HCEC 1CT (cell line): ENCODE measurements around the gene CDH13.
A peak's percentile ranks its signal among the peaks of the same experiment; 100 is the strongest.
"Not testable (repeated sequence)": the region's sequence is repeated elsewhere in the genome, so short reads cannot be mapped to it uniquely, and the experiment has no call there.

Source experiments
- DNase-seq: peaks from one replicate; pipeline ENCODE4 v3.0.0-alpha.2; 2017

CDH13 gene

GRCh38 chr16:82899731-82900450, 273.1 kb downstream of the CDH13 start:
- DNase-seq: no peak

DNA sequence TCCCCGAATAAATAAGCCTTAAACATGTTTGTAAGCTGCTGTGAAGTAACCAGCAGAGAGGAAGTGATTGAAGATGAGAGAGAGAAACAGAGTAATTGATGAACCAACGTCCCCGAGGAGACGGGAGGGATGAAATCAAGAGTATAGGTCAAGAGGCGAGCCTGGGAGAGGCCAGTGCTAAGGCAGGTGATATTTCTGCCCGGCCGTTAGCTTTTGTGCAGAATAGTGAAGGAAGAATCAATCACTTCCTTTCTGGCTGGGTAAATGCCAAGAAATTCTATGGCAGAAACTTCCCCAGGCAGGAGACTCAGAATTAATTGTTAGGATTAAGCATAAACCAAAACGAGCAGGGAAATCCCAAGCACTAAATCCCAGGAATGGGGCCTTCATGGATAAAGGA, 273.8 kb downstream of the CDH13 start:
- no peak for DNase-seq

GRCh38 chr16:82911925-82912324, 285.2 kb downstream of the CDH13 start:
- DNase-seq: no peak

DNA sequence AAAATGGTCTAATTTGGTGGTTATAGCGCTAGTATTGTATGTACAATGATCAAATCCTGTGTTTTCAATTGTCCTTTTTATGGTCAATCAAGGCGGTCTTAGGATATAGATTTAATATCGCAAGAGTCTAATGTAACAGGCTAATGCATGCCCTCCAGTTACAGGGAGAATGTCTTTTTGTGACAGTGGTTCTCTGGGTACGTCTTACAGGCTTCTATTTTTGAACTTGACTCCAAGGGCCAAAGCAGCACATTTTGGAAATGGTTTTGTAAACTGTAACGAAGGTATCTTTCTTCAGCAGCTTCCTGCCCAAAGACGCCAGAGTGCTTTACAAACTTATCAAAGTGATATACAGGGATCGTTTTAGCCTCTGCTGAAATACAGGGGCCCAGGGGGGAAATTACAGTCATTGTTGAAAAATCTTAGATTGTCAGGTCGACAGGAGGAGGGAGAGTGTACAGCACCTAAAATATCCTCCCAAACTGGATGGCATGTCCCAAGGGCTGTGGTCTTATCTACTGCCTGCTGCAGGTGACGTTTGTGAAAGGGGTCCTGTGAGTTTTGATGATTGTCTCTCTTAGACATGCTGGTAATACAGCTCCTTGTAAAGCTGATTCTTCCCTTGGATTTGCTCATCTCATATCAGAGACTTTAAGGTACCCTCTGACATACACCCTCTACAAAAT, 288.5 kb downstream of the CDH13 start:
- no peak for DNase-seq

DNA sequence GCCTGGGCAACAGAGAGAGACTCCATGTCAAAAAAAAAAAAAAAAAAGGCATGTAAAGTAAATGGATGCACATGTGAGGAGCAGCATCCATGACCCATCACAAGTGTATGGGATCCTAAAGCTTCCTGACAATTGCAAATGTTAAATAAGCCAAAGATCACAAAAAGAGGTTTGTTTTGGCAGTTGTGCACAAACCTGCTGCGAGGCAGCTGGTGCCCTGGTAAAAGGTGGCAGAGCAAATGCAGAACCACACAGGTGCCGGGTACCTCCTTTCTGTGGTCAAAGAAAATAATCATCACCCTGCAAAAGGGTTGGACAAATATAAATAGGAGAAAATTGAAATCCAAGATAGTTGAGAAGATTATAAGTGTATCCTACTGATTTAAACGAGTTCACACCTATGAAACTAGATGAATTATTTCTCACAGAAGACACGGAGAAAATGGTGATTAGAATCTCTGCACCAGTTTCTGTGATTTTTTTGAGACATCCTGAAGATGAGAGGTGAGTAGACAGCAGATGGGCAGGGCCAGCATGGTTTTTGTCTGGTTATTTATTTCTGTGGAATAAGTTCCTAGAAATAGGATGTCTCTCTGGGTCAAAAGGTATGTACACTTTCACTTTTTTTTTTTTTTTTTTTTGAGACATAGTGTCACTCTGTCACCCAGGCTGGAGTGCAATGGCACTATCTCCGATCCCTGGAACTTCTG, 291.3 kb downstream of the CDH13 start:
- DNase-seq: no peak

GRCh38 chr16:82924075-82924854, 297.5 kb downstream of the CDH13 start:
- no peak for DNase-seq

DNA sequence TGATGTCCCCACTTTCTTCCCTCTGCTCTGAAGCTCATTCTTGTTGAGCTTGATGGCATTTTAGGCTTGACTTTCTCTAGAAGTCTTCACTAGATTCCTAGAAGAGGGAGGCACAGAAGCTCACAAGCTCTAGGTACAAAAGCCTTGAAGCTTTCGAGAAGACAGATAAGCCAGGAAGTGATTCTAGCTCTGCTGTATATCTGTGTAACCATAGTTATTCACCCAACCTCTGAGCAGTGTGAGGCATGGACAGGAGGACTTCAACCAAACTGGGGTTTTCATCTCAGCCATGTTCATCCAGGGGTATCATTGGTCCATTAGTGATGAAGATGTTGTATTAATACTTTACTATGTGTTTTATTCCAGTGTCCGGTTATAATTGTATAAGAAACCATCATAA, 299.7 kb downstream of the CDH13 start:
- DNase-seq: no peak

DNA sequence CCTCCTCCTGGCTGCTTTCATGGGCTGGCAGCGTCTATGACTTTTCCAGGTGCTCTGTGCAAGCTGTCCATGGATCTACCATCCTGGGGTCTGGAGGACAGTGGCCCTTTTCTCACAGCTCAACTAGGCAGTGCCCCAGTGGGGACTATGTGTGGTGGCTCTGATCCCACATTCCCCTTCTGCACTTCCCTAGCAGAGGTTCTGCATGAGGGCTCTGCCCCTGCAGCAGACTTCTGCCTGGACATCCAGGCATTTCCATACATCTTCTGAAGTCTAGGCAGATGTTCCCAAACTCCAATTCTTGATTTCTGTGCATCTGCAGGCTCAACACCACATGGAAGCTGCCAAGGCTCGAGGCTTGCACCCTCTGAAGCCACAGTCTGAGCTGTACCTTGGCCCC, 307.2 kb downstream of the CDH13 start:
- not testable (repeated sequence) for DNase-seq

DNA sequence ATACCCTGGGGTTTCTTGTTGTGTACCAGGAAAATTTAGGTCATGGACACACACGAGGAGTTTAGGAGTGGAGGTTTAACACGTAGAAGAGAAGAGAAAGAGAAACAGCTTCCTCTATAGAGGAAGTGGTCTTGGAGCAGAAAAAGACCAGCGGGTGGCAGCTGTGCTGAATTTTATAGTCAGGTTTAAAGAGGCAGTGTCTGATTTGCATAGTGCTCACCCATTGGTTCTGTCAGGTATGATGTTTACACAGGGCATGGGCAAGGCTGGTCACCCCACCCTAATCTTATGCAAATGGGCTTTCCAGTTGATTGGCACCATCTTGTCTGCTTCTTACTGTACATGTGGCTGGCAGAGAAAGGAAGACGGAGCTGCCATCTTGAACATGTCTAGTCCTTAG, 309.0 kb downstream of the CDH13 start:
- no peak for DNase-seq

GRCh38 chr16:82936941-82937551, 310.3 kb downstream of the CDH13 start:
- peak; percentile 81 for DNase-seq

GRCh38 chr16:82937926-82938520, 311.3 kb downstream of the CDH13 start:
- DNase-seq: no peak

DNA sequence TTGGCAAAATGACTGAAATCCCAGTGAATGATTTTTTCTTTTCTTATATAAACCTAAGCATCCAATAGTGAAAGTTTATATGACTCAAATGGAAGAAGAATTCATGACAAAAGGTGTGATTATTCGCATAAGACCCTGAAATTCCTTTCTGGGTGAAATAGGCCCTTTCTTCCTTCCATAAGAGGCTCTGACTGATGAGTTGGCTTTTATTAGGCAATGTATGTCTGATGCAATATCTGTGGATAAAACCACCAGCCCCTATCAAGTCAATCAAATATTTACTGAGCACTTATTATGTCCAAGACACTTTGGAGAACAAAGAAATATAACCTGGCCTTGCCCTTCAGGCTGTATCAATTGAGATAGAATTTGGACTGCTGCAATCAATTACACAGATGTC, 316.6 kb downstream of the CDH13 start:
- DNase-seq: peak; percentile 59

DNA sequence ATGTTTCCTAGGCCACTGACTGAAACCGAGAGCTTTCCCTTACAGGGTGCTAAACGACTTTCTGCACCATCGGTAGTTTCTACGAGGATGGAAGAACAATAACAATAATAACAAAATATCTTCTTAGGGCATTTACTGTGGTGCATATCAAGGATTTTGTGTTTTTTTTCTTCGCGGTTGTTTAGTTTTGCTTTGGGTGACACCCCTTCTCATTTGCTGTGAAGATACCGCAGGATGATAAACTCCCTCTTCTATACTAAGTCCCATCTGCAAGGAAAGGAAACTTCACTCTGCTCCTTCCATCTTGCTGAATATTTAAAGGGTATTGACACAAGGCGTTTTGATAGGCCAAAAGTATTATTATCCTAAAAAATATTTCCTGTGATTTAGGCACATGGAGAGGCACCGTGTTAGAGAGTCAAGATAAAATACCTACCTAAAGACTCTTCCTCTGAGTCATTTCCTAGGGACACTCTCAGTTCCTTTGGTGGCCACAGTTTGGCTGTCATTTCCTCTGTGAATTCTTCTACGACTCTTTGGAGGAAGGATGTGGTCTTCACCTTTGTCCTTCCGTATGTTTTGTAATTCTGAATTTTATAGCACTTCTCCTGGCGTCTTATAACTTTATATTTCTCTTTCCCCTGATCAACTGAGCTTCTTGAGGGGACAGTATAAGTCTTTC, 318.8 kb downstream of the CDH13 start:
- no peak for DNase-seq

GRCh38 chr16:82947698-82948097, 320.9 kb downstream of the CDH13 start:
- no peak for DNase-seq

DNA sequence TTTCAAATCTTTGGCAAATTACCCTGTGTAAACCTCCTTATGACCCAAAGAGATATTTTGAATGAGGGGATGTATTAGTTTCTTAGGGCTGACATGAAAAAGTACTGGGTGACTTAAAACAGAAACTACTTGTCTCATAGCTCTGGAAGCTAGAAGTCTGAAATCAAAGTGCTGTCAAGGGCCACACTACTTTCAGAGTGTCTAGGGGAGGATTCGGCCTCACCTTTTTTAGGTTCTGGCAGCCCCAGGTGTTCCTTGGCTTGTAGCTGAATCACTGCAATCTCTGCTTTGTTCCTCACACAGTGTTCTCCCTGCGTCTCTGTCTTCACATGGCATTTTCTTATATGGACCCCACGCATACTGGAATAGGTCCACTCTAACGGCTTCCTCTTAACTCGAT, 322.2 kb downstream of the CDH13 start:
- DNase-seq: no peak

DNA sequence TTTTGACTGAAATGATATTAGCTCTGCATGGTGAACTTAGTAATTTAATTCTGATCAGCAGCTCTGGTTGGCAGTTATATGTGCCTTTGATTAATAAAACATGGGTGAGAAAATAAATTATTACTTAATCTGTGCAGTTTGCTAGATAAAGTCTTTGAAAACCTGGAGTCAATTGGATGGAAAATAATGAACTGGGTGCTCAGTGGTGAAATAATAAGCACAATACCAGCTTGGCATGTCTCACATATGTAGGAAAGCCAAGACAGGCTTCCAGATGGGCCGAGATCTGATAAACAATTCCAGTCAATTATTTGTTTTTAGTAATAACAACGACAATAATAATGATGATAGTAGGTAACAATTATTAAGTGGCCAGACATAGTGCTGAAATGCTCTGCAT, 326.7 kb downstream of the CDH13 start:
- DNase-seq: no peak

GRCh38 chr16:82954224-82954929, 327.6 kb downstream of the CDH13 start:
- peak; percentile 57 for DNase-seq

- DNase-seq: no peak
These were observed 329.1 kb downstream of the CDH13 start for GRCh38 chr16:82955741-82956348.

- no peak for DNase-seq
These were observed 330.4 kb downstream of the CDH13 start for GRCh38 chr16:82957212-82957611.

- DNase-seq: no peak
These were observed 334.1 kb downstream of the CDH13 start for GRCh38 chr16:82960918-82961317.

GRCh38 chr16:82963653-82964052, 336.9 kb downstream of the CDH13 start:
- DNase-seq: no peak
